Cardiac fibroblast (primary cell): ENCODE measurements around the gene KLHL29.

ENCODE experiments used
- DNase-seq, 2 donors: peaks; one replicate each; pipeline versions ENCODE4 v3.0.0 to v3.0.0-alpha.2; 2010; ENCODE audit warnings: low read depth in 2 of 2
- H3K4me3 ChIP-seq, 2 donors: replicated peaks in 1 of 2; 1 replicate in 1 of 2; 2 replicates in 1 of 2; pipeline ENCODE4 v1.5.1; 2011; ENCODE audit warnings: low read depth in 2 of 2, low read length in 2 of 2, mild to moderate bottlenecking in 2 of 2, moderate library complexity in 1 of 2
- TF ChIP-seq, protein P1 (sequence below): IDR thresholded peaks from one replicate; pipeline ENCODE4 v1.5.1; 2011; ENCODE audit warnings: low read depth, mild to moderate bottlenecking, low read length, inconsistent platforms

The KLHL29 gene

DNA sequence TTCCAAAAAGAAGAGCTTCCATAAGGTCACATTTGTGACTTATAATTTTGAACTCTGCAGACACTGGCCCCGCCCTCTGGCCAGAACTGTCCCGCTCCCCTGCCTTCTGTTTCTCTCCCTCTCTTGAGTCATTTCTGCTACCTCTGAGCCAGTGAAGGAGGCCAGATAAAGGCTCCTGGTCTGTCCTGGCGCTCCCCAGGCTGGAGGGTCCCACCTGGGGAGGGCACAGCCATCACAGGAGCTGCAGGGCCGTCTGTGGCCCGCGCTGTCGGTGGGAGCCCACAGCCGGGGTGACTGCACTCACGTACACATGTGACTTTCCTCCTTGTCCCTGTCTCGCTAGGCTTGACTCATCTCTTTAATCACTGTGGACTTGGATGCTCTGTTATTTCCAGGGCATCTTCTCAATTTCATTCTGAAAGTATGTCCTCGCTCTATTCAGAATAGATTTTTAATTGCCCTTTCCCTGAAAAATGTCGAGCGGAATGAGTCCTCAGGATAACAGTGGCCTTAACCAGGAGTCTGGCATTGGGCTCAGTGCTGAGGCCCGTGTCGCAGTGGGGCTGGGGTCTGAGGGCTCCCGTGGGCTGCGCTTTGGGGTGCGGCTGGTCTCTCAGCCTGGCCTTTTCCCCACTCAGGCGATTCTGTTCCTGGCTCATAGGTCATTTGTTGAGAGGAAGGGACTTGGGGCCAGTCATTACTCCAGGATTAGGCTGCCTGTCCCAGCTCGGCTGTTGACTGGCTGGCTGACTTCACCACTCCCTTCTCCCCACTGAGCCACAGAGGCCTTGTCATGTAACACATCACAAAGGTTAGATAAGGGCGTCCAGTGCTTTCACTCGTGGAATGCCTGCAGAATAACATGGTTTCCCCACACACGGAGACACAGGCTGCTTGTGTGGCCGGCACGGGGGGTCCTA, 34.5 kb downstream of the KLHL29 start:
- DNase-seq, result peak in 1 of 2 donors; percentile 51
- H3K4me3 ChIP-seq, result no peak overlapping the region
- TF ChIP-seq, protein P1, sequence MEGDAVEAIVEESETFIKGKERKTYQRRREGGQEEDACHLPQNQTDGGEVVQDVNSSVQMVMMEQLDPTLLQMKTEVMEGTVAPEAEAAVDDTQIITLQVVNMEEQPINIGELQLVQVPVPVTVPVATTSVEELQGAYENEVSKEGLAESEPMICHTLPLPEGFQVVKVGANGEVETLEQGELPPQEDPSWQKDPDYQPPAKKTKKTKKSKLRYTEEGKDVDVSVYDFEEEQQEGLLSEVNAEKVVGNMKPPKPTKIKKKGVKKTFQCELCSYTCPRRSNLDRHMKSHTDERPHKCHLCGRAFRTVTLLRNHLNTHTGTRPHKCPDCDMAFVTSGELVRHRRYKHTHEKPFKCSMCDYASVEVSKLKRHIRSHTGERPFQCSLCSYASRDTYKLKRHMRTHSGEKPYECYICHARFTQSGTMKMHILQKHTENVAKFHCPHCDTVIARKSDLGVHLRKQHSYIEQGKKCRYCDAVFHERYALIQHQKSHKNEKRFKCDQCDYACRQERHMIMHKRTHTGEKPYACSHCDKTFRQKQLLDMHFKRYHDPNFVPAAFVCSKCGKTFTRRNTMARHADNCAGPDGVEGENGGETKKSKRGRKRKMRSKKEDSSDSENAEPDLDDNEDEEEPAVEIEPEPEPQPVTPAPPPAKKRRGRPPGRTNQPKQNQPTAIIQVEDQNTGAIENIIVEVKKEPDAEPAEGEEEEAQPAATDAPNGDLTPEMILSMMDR, result no peak

GRCh38 chr2:23420091-23420839, 35.3 kb downstream of the KLHL29 start:
- no peak overlapping the region for H3K4me3 ChIP-seq
- TF ChIP-seq, protein P1, result no peak
- no peak for DNase-seq

DNA sequence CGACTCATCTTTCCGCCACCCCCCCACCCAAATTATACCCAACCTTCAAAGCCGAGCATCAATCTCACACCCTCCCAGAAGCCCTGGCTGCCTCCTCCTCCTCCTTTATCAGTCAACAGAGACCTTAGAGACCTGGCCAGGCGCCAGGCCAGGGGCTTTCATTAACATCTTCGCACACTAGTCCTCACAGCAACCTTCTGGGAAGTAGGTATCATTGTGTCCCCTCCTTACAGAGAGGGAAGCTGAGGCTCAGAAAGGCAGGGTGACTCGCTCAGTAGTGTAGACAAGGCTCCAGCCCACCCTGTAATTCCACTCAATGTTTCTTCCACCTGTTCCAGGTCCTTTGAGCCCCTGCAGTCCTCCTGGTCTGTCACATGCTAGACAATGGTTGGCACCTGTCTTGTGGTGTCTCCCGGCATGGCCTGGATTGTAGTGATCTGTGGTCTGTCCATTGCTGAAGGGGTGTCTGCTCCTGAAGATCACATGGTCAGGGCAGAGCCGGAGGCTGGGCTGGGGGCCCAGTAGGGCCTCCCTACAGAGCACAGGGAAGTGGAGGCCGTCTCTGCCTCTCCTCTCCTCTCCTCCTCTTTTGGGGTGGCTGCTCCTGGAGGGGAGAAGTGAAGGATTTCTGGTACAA, 36.0 kb downstream of the KLHL29 start:
- DNase-seq, result no peak
- no peak overlapping the region for H3K4me3 ChIP-seq
- TF ChIP-seq, protein P1, result no peak

DNA sequence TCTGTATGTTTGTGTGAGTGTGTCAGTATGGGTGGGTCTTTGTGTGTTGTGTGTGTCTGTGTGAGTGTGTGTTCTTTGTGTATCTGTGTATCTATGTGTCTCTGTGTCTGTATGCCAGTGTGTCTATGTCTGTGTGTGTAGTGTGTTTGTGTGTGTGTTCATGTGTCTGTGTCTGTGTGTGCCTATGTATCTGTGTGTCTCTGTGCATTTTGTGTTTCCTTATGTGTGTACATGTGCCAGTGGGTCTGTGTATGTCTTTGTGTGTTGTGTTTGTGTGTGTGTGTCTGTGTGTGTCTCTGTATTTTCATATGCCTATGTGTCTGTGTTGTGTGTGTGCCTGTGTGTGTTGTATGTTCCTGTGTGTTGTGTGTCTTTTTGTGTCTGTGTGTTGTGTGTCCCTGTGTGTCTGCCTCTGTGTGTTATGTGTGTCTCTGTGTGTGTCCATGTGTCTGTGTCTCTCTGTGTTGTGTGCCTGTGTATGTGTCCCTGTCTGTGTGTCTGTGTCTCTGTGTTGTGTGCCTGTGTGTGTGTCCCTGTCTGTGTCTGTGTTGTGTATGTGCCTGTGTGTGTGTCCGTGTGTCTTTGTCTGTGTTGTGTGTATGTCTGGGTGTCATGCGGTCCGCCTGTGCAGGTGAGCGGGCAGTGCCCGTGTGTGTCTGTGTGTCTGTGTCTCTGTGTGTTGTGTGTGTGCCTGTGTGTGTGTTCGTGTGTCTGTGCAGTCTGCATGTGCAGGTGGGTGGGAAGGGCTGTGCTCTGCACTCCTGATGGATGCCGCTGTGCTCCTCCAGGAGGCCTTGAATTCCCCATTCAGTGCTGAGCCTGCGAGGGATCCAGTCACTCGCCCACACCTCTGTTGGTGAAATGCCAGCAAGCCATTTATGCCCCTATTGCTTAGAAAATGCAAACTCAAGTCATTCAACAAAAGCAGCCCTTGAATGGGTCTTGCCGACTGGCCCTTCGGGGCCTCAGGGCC, 37.4 kb downstream of the KLHL29 start:
- no peak overlapping the region for H3K4me3 ChIP-seq
- no peak for DNase-seq
- TF ChIP-seq, protein P1, result no peak

GRCh38 chr2:23423062-23423872, 38.3 kb downstream of the KLHL29 start:
- TF ChIP-seq, protein P1, result no peak
- no peak overlapping the region for H3K4me3 ChIP-seq
- DNase-seq, result no peak
